Spinal cord (tissue), 10 donors: ENCODE results near the gene TRPM3. TPM values are rescaled to one million over a fixed set of nuclear protein-coding genes. Genes with fewer than 3 reads are reported as not detected.

Source experiments
- DNase-seq, 6 donors: peaks; one replicate each; pipeline versions ENCODE4 v3.0.0 to v3.0.0-alpha.2; 2013 to 2015; ENCODE audit warnings: low spot score in 6 of 6, low read depth in 4 of 6
- H3K27ac ChIP-seq: one replicate; pipeline ENCODE4 v1.5.1; 2013; ENCODE audit warnings: low read depth, low read length, control low read depth
- H3K27me3 ChIP-seq: one replicate; pipeline ENCODE4 v1.6.1; 2013; ENCODE audit warnings: low read length; ENCODE audit not compliant: control insufficient read depth, insufficient read depth
- H3K36me3 ChIP-seq: one replicate; pipeline ENCODE4 v1.6.1; 2013; ENCODE audit warnings: low read length; ENCODE audit not compliant: control insufficient read depth, insufficient read depth
- H3K4me1 ChIP-seq: one replicate; pipeline ENCODE4 v1.6.1; 2013; ENCODE audit warnings: low read length; ENCODE audit not compliant: control insufficient read depth, insufficient read depth
- H3K4me3 ChIP-seq: one replicate; pipeline ENCODE4 v1.5.1; 2013; ENCODE audit warnings: low read depth, low read length, control low read depth
- H3K9me3 ChIP-seq: one replicate; pipeline ENCODE4 v1.6.1; 2013; ENCODE audit warnings: low read length; ENCODE audit not compliant: control insufficient read depth, insufficient read depth
- WGBS: methylation state at CpG from one replicate; pipeline ENCODE4 v1.1.5; 2013; ENCODE audit warnings: missing lambda C conversion rate; ENCODE audit not compliant: insufficient coverage; 5-methylcytosine and 5-hydroxymethylcytosine counted together
- polyA plus RNA-seq, 2 donors: library from polyadenylated mRNA; unstranded; fragments of 120-200 nt; gene quantifications; one replicate each; pipeline ENCODE4 v1.2.1, GENCODE V29; 2013; ENCODE audit not compliant: insufficient read length in 2 of 2
- total RNA-seq, 2 donors: library from RNA; depleted of rRNA in 1 of 2; stranded (reverse); fragments of 120-200 nt in 1 of 2; fragments of >200 nt in 1 of 2; gene quantifications; one replicate each; pipeline versions ENCODE4 v1.2.3 to v1.2.4, GENCODE V29; 2013 to 2014
- donor health status: healthy.

Gene TRPM3
- total and polyA plus RNA-seq, 4 donors: 16.7 to 198 (median 37.6) TPM

GRCh38 chr9:71025728-71026127 is 95.7 kb downstream of the TRPM3 start:
- H3K9me3 ChIP-seq: no peaks in the 10 kb centered on the region
- 80% methylated on average over 2 of the region's 2 CpGs for WGBS
- H3K27ac ChIP-seq: no peak overlapping the region
- no peak for DNase-seq
- no peak overlapping the region for H3K4me3 ChIP-seq
- no peaks in the 10 kb centered on the region for H3K4me1 ChIP-seq
- H3K27me3 ChIP-seq: no peaks in the 10 kb centered on the region
- peaks cover 2% of the 10 kb centered on the region for H3K36me3 ChIP-seq

GRCh38 chr9:71025201-71025600 is 96.2 kb downstream of the TRPM3 start:
- peaks cover 2% of the 10 kb centered on the region for H3K36me3 ChIP-seq
- no peaks in the 10 kb centered on the region for H3K9me3 ChIP-seq
- DNase-seq: peak in 2 of 6 donors; percentile 3 to 59
- WGBS: no CpG with 5 or more reads among the region's 6 CpGs
- no peaks in the 10 kb centered on the region for H3K4me1 ChIP-seq
- no peak overlapping the region for H3K4me3 ChIP-seq
- H3K27me3 ChIP-seq: no peaks in the 10 kb centered on the region
- H3K27ac ChIP-seq: no peak overlapping the region

- Histone ChIP-seq H3K9me3 (peaks cover 6% of the 10 kb centered on the region), H3K36me3 (no peaks in the 10 kb centered on the region), H3K4me1 (no peaks in the 10 kb centered on the region), H3K27me3 (no peaks in the 10 kb centered on the region), H3K27ac (no peak overlapping the region), H3K4me3 (no peak overlapping the region)
- no CpG with 5 or more reads among the region's 3 CpGs for WGBS
- DNase-seq: no peak
These were observed 111.2 kb downstream of the TRPM3 start for GRCh38 chr9:71010258-71010657.

- H3K27me3 ChIP-seq: no peaks in the 10 kb centered on the region
- H3K36me3 ChIP-seq: no peaks in the 10 kb centered on the region
- H3K4me1 ChIP-seq: no peaks in the 10 kb centered on the region
- H3K27ac ChIP-seq: no peak overlapping the region
- no peak overlapping the region for H3K4me3 ChIP-seq
- H3K9me3 ChIP-seq: peaks cover 11% of the 10 kb centered on the region
- no peak for DNase-seq
- no CpG with 5 or more reads among the region's 2 CpGs for WGBS
These were observed 116.0 kb downstream of the TRPM3 start for GRCh38 chr9:71005456-71005855.

- no CpG with 5 or more reads among the region's 4 CpGs for WGBS
- Histone ChIP-seq H3K27me3 (no peaks in the 10 kb centered on the region), H3K27ac (no peak overlapping the region), H3K9me3 (peaks cover 11% of the 10 kb centered on the region), H3K4me3 (no peak overlapping the region), H3K4me1 (no peaks in the 10 kb centered on the region), H3K36me3 (no peaks in the 10 kb centered on the region)
- DNase-seq: no peak
These were observed 117.2 kb downstream of the TRPM3 start for GRCh38 chr9:71004196-71004595.

GRCh38 chr9:71003346-71003745 is 118.1 kb downstream of the TRPM3 start:
- no peak overlapping the region for H3K4me3 ChIP-seq
- no peak for DNase-seq
- H3K4me1 ChIP-seq: no peaks in the 10 kb centered on the region
- H3K9me3 ChIP-seq: peaks cover 11% of the 10 kb centered on the region
- H3K36me3 ChIP-seq: no peaks in the 10 kb centered on the region
- WGBS: no CpG with 5 or more reads among the region's 4 CpGs
- no peaks in the 10 kb centered on the region for H3K27me3 ChIP-seq
- H3K27ac ChIP-seq: no peak overlapping the region

GRCh38 chr9:71001780-71002386 is 119.5 kb downstream of the TRPM3 start:
- 88% methylated on average over 4 of the region's 5 CpGs for WGBS
- no peaks in the 10 kb centered on the region for H3K27me3 ChIP-seq
- peak in 1 of 6 donors; percentile 46 for DNase-seq
- no peak overlapping the region for H3K4me3 ChIP-seq
- H3K4me1 ChIP-seq: no peaks in the 10 kb centered on the region
- H3K27ac ChIP-seq: no peak overlapping the region
- peaks cover 11% of the 10 kb centered on the region for H3K9me3 ChIP-seq
- no peaks in the 10 kb centered on the region for H3K36me3 ChIP-seq

- Histone ChIP-seq H3K4me1 (no peaks in the 10 kb centered on the region), H3K36me3 (no peaks in the 10 kb centered on the region), H3K27ac (no peak overlapping the region), H3K27me3 (no peaks in the 10 kb centered on the region), H3K4me3 (no peak overlapping the region), H3K9me3 (no peaks in the 10 kb centered on the region)
- no CpG with 5 or more reads among the region's 1 CpG for WGBS
- DNase-seq: no peak
These were observed 122.5 kb downstream of the TRPM3 start for GRCh38 chr9:70998962-70999361.

- Histone ChIP-seq H3K27me3 (no peaks in the 10 kb centered on the region), H3K9me3 (no peaks in the 10 kb centered on the region), H3K36me3 (no peaks in the 10 kb centered on the region), H3K4me3 (no peak overlapping the region), H3K27ac (no peak overlapping the region), H3K4me1 (no peaks in the 10 kb centered on the region)
- DNase-seq: no peak
- 68% methylated on average over 3 of the region's 4 CpGs for WGBS
These were observed 125.9 kb downstream of the TRPM3 start for GRCh38 chr9:70995511-70995910.

GRCh38 chr9:70994582-70994981 is 126.8 kb downstream of the TRPM3 start:
- Histone ChIP-seq H3K27ac (no peak overlapping the region), H3K27me3 (no peaks in the 10 kb centered on the region), H3K4me1 (no peaks in the 10 kb centered on the region), H3K36me3 (no peaks in the 10 kb centered on the region), H3K9me3 (no peaks in the 10 kb centered on the region), H3K4me3 (no peak overlapping the region)
- peak in 2 of 6 donors; percentile 31 to 48 for DNase-seq
- 17% methylated on average over 2 of the region's 2 CpGs for WGBS
